Measurements from ENCODE around the gene AARS1.
"Not testable (repeated sequence)": the region's sequence is repeated elsewhere in the genome, so short reads cannot be mapped to it uniquely, and the experiment has no call there.

Gene AARS1

DNA sequence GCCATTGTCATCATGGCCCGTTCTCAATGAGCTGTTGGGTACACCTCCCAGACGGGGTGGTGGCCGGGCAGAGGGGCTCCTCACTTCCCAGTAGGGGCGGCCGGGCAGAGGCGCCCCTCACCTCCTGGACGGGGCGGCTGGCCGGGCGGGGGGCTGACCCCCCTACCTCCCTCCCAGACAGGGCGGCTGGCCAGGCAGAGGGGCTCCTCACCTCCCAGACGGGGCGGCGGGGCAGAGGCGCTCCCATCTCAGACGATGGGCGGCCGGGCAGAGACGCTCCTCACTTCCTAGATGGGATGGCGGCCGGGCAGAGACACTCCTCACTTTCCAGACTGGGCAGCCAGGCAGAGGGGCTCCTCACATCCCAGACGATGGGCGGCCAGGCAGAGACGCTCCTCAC lies 64.7 kb downstream of the AARS1 start:
- DNase-seq (ENCODE audit: low read depth in 2 of 2), result not testable (repeated sequence)

DNA sequence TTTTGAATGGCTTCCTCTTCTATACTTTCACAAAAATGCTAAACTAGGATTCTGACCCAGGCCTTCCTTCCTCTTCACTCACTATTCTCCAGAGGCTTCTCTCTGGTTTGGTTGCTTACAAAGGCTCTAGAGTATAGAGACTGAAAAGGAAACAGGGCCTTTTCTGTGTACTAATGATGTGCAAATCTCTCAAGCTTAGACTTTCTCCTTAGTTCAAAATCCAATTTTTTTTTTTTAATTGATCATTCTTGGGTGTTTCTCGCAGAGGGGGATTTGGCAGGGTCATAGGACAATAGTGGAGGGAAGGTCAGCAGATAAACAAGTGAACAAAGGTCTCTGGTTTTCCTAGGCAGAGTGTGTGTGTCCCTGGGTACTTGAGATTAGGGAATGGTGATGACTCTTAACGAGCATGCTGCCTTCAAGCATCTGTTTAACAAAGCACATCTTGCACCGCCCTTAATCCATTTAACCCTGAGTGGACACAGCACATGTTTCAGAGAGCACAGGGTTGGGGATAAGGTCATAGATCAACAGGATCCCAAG lies 65.3 kb downstream of the AARS1 start:
- not testable (repeated sequence) for DNase-seq (ENCODE audit: low read depth in 2 of 2)

DNA sequence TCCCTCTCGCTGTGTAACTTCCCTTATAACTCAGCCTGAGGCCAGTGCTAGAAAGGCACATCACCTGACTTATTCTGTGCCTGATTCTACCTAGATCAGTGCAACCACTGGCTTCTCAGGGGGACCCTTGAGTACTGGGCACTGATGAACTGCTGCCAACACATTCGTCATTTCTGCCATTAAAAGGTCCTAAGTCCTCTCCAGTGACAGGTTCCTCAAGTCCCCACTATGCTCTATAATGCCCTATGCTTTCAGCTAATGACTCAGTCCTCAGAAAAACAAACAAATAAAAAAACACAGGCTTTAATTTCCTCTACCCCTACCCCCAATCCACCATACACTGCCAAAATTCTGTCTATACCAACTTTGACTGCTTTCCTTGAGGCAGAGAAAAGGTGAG lies 66.1 kb downstream of the AARS1 start:
- DNase-seq (ENCODE audit: low read depth in 2 of 2), result not testable (repeated sequence)

DNA sequence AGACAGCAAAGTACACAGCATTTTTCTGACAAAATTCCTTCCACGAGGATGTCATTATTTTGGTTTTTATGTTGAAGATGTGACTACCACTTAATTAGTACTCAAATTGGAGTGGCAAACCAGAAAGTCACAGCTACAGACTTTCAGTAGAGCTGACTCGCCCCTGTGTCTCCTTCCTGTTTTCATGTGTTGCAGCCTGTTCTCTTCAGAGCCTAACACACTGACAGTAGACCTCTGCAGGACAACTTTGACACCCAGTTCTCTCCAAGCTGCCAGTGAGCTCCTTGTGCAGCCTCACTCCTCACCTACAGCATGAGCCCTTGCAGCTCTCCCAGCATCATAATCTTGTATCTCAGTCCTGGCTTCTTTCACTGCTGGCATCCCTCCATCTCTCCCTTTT lies 66.7 kb downstream of the AARS1 start:
- not testable (repeated sequence) for DNase-seq (ENCODE audit: low read depth in 2 of 2)

DNA sequence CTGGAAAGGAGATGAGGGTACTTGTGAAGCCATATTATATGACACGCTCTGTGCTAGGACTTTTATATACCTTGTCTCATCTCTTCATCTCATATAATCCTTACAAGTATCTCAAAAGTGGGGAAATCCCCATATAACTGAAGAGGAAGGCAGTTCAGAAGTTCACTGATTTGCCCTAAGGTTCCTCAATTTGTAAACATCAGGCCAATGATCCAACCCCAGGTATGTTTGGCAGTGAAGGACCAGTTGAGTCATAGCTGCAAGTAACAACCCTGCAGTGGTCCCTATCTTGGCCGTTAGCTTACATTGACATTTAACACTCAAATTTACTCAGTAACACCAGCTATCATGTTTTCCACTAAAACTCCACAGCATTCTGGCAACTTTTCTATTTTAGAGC lies 70.7 kb downstream of the AARS1 start:
- DNase-seq (ENCODE audit: low read depth in 2 of 2), result not testable (repeated sequence)

DNA sequence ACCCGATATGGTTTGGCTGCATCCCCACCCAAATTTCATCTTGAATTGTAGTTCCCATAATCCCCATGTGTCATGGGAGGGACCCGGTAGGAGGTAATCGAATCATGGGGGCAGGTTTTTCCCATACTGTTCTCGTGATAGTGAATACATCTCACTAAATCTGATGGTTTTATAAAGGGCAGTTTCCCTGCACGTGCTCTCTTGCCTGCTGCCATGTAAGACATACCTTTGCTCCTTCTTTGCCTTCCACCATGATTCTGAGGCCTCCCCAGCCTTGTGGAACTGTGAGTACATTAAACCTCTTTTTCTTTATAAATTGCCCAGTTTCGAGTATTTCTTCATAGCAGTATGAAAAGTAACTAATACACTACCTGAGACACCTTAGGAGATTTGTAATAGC lies 82.9 kb downstream of the AARS1 start:
- not testable (repeated sequence) for DNase-seq (ENCODE audit: low read depth in 2 of 2)

DNA sequence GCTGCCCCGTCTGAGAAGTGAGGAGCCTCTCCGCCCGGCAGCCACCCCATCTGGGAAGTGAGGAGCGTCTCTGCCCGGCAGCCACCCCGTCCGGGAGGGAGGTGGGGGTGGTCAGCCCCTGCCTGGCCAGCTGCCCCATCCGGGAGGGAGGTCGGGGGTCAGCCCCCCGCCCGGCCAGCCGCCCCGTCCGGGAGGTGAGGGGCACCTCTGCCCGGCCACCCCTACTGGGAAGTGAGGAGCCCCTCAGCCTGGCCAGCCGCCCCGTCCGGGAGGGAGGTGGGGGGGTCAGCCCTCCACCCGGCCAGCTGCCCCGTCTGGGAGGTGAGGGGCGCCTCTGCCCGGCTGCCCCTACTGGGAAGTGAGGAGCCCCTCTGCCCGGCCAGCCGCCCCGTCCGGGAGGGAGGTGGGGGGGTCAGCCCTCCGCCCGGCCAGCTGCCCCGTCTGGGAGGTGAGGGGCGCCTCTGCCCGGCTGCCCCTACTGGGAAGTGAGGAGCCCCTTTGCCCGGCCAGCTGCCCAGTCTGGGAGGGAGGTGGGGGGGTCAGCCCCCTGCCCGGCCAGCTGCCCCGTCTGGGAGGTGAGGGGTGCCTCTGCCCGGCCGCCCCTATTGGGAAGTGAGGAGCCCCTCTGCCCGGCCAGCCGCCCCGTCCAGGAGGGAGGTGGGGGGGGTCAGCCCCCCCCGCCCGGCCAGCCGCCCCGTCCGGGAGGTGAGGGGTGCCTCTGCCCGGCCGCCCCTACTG lies 84.5 kb downstream of the AARS1 start:
- not testable (repeated sequence) for DNase-seq (ENCODE audit: low read depth in 2 of 2)

DNA sequence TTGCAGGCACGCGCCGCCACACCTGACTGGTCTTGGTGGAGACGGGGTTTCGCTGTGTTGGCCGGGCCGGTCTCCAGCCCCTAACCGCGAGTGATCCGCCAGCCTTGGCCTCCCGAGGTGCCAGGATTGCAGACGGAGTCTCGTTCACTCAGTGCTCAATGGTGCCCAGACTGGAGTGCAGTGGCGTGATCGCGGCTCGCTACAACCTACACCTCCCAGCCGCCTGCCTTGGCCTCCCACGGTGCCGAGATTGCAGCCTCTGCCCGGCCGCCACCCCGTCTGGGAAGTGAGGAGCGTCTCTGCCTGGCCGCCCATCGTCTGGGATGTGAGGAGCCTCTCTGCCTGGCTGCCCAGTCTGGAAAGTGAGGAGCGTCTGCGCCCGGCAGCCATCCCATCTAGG lies 85.3 kb downstream of the AARS1 start:
- DNase-seq (ENCODE audit: low read depth in 2 of 2), result not testable (repeated sequence)

DNA sequence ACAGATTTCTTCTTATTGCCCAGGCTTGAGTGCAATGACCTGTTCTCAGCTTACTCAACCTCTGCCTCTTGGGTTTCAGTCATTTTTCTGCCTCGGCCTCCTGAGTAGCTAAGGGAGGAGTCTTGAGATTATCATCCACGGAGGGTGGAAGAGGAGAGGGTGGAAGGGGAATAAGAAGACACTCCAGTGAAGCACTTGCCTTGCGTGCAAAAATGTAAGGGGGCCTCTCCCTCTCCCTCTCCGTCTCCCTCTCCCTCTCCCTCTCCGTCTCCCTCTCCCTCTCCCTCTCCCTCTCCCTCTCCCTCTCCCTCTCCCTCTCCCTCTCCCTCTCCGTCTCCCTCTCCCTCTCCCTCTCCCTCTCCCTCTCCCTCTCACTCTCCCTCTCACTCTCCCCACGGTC lies 85.8 kb downstream of the AARS1 start:
- DNase-seq (ENCODE audit: low read depth in 2 of 2), result not testable (repeated sequence)

Data from stimulated activated CD4-positive, alpha-beta T cell treated with anti-CD3 and anti-CD28 coated beads, Interleukin-1b, Interleukin-23, amount 100 ng/mL, for 4 hours (primary cell).